Measurements from ENCODE around the gene COG3. TPM values are rescaled to one million over a fixed set of nuclear protein-coding genes. Genes with fewer than 3 reads are reported as not detected.

COG3 gene
- total and polyA plus RNA-seq, 2 experiments from 2014 or later = 26.2 to 82.9 TPM

- Histone ChIP-seq H3K27ac (no peak overlapping the region), H3K4me1 (ENCODE audit: low read depth) (no peaks in the 10 kb centered on the region), H3K36me3 (no peaks in the 10 kb centered on the region), H3K9me3 (ENCODE audit: low read depth) (no peaks in the 10 kb centered on the region), H3K4me3 (no peak overlapping the region), H3K27me3 (no peaks in the 10 kb centered on the region)
- DNase-seq (ENCODE audit: low read depth in 1 of 2, low spot score in 1 of 2) = no peak
- TF ChIP-seq, protein P1, sequence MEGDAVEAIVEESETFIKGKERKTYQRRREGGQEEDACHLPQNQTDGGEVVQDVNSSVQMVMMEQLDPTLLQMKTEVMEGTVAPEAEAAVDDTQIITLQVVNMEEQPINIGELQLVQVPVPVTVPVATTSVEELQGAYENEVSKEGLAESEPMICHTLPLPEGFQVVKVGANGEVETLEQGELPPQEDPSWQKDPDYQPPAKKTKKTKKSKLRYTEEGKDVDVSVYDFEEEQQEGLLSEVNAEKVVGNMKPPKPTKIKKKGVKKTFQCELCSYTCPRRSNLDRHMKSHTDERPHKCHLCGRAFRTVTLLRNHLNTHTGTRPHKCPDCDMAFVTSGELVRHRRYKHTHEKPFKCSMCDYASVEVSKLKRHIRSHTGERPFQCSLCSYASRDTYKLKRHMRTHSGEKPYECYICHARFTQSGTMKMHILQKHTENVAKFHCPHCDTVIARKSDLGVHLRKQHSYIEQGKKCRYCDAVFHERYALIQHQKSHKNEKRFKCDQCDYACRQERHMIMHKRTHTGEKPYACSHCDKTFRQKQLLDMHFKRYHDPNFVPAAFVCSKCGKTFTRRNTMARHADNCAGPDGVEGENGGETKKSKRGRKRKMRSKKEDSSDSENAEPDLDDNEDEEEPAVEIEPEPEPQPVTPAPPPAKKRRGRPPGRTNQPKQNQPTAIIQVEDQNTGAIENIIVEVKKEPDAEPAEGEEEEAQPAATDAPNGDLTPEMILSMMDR (IDR thresholded peaks at IDR 0.05; ENCODE audit: low read depth, low read length) = no peak
Measured at GRCh38 chr13:45448965-45449559, 15.7 kb upstream of the COG3 start.

DNA sequence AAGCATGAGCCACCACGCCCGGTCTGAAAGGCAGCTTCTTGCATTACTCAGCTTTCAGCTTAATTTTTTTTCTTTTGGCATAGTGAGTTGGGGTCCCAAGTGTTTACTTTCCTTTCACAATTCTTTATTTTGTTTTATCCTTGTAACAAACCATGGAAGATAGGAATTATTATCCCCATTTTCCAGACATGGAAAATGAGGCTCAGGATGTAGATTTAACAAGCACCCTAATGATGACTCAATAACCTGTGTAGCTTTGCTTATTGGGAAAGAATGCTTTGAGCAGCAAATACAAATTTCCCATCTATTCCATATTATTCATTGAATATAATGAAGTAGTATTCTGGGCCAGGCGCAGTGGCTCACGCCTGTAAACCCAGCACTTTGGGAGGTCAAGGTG is 13.5 kb upstream of the COG3 start:
- no peak for DNase-seq (ENCODE audit: low read depth in 1 of 2, low spot score in 1 of 2)
- Histone ChIP-seq H3K27me3 (no peaks in the 10 kb centered on the region), H3K4me3 (no peak overlapping the region), H3K4me1 (ENCODE audit: low read depth) (no peaks in the 10 kb centered on the region), H3K27ac (no peak overlapping the region), H3K36me3 (no peaks in the 10 kb centered on the region), H3K9me3 (ENCODE audit: low read depth) (no peaks in the 10 kb centered on the region)
- TF ChIP-seq, protein P1 (IDR thresholded peaks at IDR 0.05; ENCODE audit: low read depth, low read length) = no peak

GRCh38 chr13:45454204-45454603 is 10.5 kb upstream of the COG3 start:
- Histone ChIP-seq H3K27ac (no peak overlapping the region), H3K4me3 (no peak overlapping the region), H3K9me3 (ENCODE audit: low read depth) (no peaks in the 10 kb centered on the region), H3K27me3 (no peaks in the 10 kb centered on the region), H3K36me3 (no peaks in the 10 kb centered on the region), H3K4me1 (ENCODE audit: low read depth) (no peaks in the 10 kb centered on the region)
- no peak for DNase-seq (ENCODE audit: low read depth in 1 of 2, low spot score in 1 of 2)
- TF ChIP-seq, protein P1 (IDR thresholded peaks at IDR 0.05; ENCODE audit: low read depth, low read length) = no peak

DNA sequence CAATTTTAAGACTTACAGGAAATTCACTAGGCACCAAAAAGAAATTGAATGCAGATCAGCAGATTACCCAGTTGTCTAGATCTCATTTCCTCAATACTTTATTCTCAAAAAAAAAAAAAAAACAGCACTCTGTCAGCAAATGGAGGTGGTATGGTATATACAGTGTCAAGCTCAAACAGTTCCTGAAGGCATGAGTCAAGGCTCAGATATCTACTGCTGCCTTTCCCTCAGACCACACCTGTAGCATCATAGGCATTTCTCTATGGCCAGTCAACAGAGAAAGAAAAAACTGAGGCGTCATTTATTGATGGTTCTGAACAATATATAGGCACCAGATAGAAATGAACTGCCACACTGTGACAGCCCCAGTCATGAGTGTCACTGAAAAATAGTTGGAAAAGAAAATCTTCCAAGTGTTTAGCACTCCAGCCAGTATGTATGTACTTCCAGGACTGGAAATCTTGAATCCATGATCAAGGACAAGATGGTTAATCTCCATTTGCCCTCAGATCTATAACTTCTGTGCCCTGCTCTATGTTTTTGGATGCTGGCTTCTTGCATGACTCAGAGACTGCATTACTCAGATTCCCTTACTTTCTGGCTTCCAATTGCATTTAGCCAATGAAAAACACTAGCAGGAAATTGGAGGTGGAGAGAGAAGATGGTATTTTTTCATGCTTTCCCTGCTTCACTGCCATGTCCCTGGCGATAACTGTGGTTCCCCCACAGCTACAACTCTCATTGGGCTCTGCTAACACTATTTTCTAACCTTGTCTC is 8.4 kb upstream of the COG3 start:
- Histone ChIP-seq H3K36me3 (no peaks in the 10 kb centered on the region), H3K4me1 (ENCODE audit: low read depth) (no peaks in the 10 kb centered on the region), H3K27ac (no peak overlapping the region), H3K9me3 (ENCODE audit: low read depth) (no peaks in the 10 kb centered on the region), H3K27me3 (peaks cover 3% of the 10 kb centered on the region), H3K4me3 (no peak overlapping the region)
- TF ChIP-seq, protein P1 (IDR thresholded peaks at IDR 0.05; ENCODE audit: low read depth, low read length) = no peak
- peak in 1 of 2 donors; percentile 32 for DNase-seq (ENCODE audit: low read depth in 1 of 2, low spot score in 1 of 2)

DNA sequence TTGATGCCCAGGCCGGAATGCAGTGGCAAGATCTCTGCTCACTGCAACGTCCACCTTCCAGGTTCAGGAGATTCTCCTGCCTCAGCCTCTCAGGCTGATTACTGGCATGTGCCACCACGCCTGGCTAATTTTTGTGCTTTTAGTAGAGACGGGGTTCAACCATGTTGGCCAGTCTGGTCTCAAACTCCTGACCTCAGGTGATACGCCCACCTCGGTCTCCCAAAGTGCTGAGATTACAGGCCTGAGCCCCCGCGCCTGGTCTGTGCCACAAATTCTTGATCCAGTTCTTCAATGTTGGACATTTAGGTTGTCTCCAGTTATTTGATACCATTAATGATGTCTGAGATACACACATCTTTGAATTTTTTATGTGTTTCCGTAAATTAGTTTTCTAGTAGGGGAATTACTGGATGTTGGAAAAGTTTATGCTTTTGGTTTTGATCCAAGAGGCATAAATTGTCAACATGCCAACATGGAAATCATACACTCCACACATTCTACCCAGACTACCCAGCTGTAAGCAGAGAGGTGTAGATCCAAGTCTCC is 525 bp upstream of the COG3 start:
- peaks cover 16% of the 10 kb centered on the region for H3K4me1 ChIP-seq (ENCODE audit: low read depth)
- peak overlapping the region; percentile 62 for H3K4me3 ChIP-seq
- H3K27ac ChIP-seq = peak overlapping the region; percentile 89
- peaks cover 14% of the 10 kb centered on the region for H3K27me3 ChIP-seq
- H3K9me3 ChIP-seq (ENCODE audit: low read depth) = no peaks in the 10 kb centered on the region
- H3K36me3 ChIP-seq = no peaks in the 10 kb centered on the region
- TF ChIP-seq, protein P1 (IDR thresholded peaks at IDR 0.05; ENCODE audit: low read depth, low read length) = no peak
- no peak for DNase-seq (ENCODE audit: low read depth in 1 of 2, low spot score in 1 of 2)
